Measurements from ENCODE around the gene SRSF8. TPM values are rescaled to one million over a fixed set of nuclear protein-coding genes. Genes with fewer than 3 reads are reported as not detected.
A peak's percentile ranks its signal among the peaks of the same experiment; 100 is the strongest.

SRSF8 gene
- total RNA-seq, 1 donor from 2014 or later: 46.8 TPM

GRCh38 chr11:95100191-95100648, 33.5 kb downstream of the SRSF8 start:
- intact Hi-C loops (cut with micrococcal nuclease): no loop called here
- Mint-ChIP-seq H3K36me3 (ENCODE audit: low read depth) (peaks cover 14% of the 10 kb centered on the region), H3K9me3 (no peaks in the 10 kb centered on the region), H3K27me3 (no peaks in the 10 kb centered on the region), H3K4me3 (no peak overlapping the region), H3K4me1 (peaks cover 72% of the 10 kb centered on the region), H3K27ac (no peak overlapping the region)
- TF ChIP-seq CTCF (IDR thresholded peaks at IDR 0.05): no peak
- DNase-seq: no peak
- ChIA-PET CTCF (interaction anchor here (1.2 kb wide), 1 partner anchor 30 kb away, joined by 3 read pairs; no protein-coding TSS in a partner anchor), POLR2A (interaction anchor here (4.1 kb wide), 1 partner anchor 10 kb away, joined by 41 read pairs; the partner anchor contains the start of gene ENDOD1)
- no peak for ATAC-seq (ENCODE audit: low read depth)

DNA sequence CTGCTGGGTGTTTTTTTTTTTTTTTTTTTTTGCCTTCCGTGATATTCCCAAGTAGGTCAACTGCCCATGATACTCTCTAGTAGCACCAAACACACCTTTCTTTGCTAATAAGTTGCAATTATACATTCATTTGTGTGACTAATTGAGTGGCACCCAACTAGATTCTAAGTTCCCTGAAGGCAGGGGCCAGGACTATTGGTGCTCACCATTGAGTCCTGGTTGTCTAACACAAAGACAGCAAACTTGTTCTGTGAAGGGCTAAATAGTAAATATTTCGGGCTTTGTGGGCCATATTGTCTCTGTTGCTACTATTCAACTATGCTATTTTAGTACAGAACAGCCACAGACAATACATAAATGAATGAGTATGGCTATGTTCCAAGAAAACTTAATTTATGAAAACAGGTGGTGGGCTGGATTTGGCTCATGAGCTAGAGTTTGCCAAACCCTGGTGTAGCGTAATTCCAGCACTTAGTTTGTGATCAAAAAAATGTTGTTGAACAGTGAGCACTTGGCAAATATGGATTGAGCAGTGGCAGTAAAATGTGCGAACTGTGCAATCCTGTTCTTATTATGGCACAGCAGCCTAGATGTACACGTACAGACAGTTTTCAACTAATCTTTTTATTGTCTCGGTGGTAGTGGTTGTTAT, 34.3 kb downstream of the SRSF8 start:
- intact Hi-C loops (cut with micrococcal nuclease): no loop called here
- TF ChIP-seq CTCF (IDR thresholded peaks at IDR 0.05): no peak
- Mint-ChIP-seq H3K9me3 (no peaks in the 10 kb centered on the region), H3K36me3 (ENCODE audit: low read depth) (peaks cover 14% of the 10 kb centered on the region), H3K4me3 (no peak overlapping the region), H3K27ac (no peak overlapping the region), H3K27me3 (no peaks in the 10 kb centered on the region), H3K4me1 (peaks cover 66% of the 10 kb centered on the region)
- ChIA-PET POLR2A (interaction anchor here (0.5 to 4.1 kb wide), 2 partner anchors 11 to 32 kb away, joined by 3 to 41 read pairs; partner anchors contain the start of gene ENDOD1), CTCF (no interaction called here)
- ATAC-seq (ENCODE audit: low read depth): no peak
- no peak for DNase-seq

DNA sequence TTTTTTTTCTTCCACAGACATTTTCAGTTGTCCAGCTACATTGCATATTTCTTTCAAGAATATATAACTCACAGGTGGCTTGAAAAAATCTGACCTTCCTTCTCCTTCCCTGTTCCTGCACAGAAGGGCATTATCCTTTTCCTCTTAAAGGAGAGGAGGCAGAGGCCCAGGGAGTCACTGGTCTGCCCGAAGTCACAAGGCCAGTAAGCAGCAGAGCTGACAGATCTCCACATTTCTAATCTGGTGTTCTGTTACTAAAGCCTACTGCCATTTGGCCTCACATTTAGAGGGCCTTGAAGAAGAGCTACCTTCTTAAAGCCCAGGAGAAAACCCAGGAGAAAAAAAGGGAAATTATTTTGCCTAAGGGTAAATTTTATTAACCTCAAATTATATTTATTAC, 35.2 kb downstream of the SRSF8 start:
- peaks cover 65% of the 10 kb centered on the region for H3K4me1 Mint-ChIP-seq
- no peak overlapping the region for H3K4me3 Mint-ChIP-seq
- ChIA-PET CTCF (interaction anchor here (1.9 kb wide), 1 partner anchor 32 kb away, joined by 6 read pairs; no protein-coding TSS in a partner anchor), POLR2A (interaction anchor here (0.6 to 4.1 kb wide), 2 partner anchors 12 to 35 kb away, joined by 3 to 41 read pairs; partner anchors contain the start of gene ENDOD1)
- H3K27ac Mint-ChIP-seq: peak overlapping the region; percentile 14
- DNase-seq: no peak
- no peaks in the 10 kb centered on the region for H3K27me3 Mint-ChIP-seq
- intact Hi-C loops (cut with micrococcal nuclease): no loop called here
- ATAC-seq (ENCODE audit: low read depth): no peak
- H3K36me3 Mint-ChIP-seq (ENCODE audit: low read depth): peaks cover 14% of the 10 kb centered on the region
- TF ChIP-seq CTCF (IDR thresholded peaks at IDR 0.05): no peak
- H3K9me3 Mint-ChIP-seq: no peaks in the 10 kb centered on the region

DNA sequence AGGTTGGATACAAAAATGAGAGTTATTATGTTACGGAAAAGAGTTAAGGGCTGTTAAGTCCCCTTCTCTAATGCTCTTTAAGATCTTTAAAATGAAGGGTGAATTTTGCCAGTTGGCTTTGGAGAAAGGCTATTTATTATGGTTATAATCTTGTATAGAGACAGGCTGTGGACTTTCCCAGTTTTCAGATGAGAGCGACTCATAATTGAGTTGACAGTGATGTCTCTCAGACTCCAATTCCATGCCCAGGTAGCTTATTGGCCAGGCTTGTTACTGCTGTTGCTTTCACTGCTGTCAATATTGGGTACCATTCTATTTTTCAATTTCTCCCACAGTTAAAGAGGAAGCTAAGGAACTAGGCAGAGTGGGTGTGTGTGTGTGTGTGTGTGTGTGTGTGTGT, 36.0 kb downstream of the SRSF8 start:
- no peak for TF ChIP-seq CTCF (IDR thresholded peaks at IDR 0.05)
- Mint-ChIP-seq H3K27ac (no peak overlapping the region), H3K4me3 (no peak overlapping the region), H3K4me1 (peaks cover 65% of the 10 kb centered on the region), H3K27me3 (no peaks in the 10 kb centered on the region), H3K36me3 (ENCODE audit: low read depth) (peaks cover 9% of the 10 kb centered on the region), H3K9me3 (no peaks in the 10 kb centered on the region)
- no peak for DNase-seq
- ChIA-PET POLR2A (interaction anchor here (0.6 to 4.1 kb wide), 3 partner anchors 13 to 35 kb away, joined by 3 to 41 read pairs (median 3); partner anchors contain the start of gene ENDOD1), CTCF (interaction anchor here (1.9 kb wide), 1 partner anchor 33 kb away, joined by 6 read pairs; no protein-coding TSS in a partner anchor)
- intact Hi-C loops (cut with micrococcal nuclease): no loop called here
- ATAC-seq (ENCODE audit: low read depth): no peak

DNA sequence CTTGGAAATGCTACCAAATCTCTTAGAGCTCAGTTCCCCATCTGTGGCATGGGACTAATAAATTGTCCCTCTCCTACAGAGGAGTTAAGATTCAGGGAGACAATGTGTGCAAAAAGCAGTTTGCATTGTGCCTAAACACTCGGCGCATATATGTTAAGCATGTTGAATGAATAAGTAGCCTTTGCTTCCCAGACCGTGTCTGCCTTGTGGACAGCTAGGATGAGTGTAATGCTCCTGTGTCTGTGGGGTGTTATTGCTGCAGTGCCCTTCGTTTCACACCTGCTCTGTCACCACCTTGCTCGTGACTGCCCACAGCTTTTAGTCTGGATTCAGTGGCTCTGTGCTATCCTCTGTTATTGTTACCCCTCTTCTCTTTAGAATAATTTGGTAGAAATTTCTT, 37.0 kb downstream of the SRSF8 start:
- TF ChIP-seq CTCF (IDR thresholded peaks at IDR 0.05): no peak
- intact Hi-C loops (cut with micrococcal nuclease): no loop called here
- ATAC-seq (ENCODE audit: low read depth): no peak
- no peaks in the 10 kb centered on the region for H3K9me3 Mint-ChIP-seq
- ChIA-PET POLR2A (interaction anchor here (4.1 kb wide), 1 partner anchor 14 kb away, joined by 41 read pairs; the partner anchor contains the start of gene ENDOD1), CTCF (interaction anchor here (1.1 kb wide), 1 partner anchor 33 kb away, joined by 3 read pairs; no protein-coding TSS in a partner anchor)
- H3K4me3 Mint-ChIP-seq: no peak overlapping the region
- DNase-seq: no peak
- H3K27me3 Mint-ChIP-seq: no peaks in the 10 kb centered on the region
- peaks cover 67% of the 10 kb centered on the region for H3K4me1 Mint-ChIP-seq
- H3K27ac Mint-ChIP-seq: no peak overlapping the region
- peaks cover 9% of the 10 kb centered on the region for H3K36me3 Mint-ChIP-seq (ENCODE audit: low read depth)

All from activated B cell treated with CpG ODN at 0.5 μM for 24 hours (primary cell).